Uterus (tissue), 2 donors: ENCODE data around the gene STYXL2.

Experiments used
- CTCF ChIP-seq, 4 experiments: fragments of 200-600 bp in 2 of 4; fragments of 450-650 bp in 2 of 4; sonication (generic) in 2 of 4; IDR thresholded peaks; one replicate each; pipeline ENCODE4 v1.5.1; 2016 to 2019; ENCODE audit warnings: antibody characterized with exemption in 4 of 4, mild to moderate bottlenecking in 2 of 4, moderate library complexity in 1 of 4
- POLR2A ChIP-seq, 2 donors: fragments of 450-650 bp; IDR thresholded peaks; one replicate each; pipeline ENCODE4 v1.6.1; 2016; ENCODE audit warnings: antibody characterized with exemption in 2 of 2, mild to moderate bottlenecking in 1 of 2, moderate library complexity in 1 of 2

- TF ChIP-seq POLR2A (IDR thresholded peaks at IDR 0.05), result no peak
- no peak for TF ChIP-seq CTCF (IDR thresholded peaks at IDR 0.05)
Observed at GRCh38 chr1:167120899-167121298, 27.0 kb downstream of the STYXL2 start.
